Measurements from ENCODE around the gene KRTAP10-4.
"Not testable (repeated sequence)": the region's sequence is repeated elsewhere in the genome, so short reads cannot be mapped to it uniquely, and the experiment has no call there.

Gene KRTAP10-4, protein sequence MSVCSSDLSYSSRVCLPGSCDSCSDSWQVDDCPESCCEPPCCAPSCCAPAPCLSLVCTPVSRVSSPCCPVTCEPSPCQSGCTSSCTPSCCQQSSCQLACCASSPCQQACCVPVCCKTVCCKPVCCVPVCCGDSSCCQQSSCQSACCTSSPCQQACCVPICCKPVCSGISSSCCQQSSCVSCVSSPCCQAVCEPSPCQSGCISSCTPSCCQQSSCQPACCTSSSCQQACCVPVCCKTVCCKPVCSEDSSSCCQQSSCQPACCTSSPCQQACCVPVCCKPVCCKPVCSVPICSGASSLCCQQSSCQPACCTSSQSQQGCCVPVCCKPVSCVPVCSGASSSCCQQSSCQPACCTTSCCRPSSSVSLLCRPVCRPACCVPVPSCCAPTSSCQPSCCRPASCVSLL

DNA sequence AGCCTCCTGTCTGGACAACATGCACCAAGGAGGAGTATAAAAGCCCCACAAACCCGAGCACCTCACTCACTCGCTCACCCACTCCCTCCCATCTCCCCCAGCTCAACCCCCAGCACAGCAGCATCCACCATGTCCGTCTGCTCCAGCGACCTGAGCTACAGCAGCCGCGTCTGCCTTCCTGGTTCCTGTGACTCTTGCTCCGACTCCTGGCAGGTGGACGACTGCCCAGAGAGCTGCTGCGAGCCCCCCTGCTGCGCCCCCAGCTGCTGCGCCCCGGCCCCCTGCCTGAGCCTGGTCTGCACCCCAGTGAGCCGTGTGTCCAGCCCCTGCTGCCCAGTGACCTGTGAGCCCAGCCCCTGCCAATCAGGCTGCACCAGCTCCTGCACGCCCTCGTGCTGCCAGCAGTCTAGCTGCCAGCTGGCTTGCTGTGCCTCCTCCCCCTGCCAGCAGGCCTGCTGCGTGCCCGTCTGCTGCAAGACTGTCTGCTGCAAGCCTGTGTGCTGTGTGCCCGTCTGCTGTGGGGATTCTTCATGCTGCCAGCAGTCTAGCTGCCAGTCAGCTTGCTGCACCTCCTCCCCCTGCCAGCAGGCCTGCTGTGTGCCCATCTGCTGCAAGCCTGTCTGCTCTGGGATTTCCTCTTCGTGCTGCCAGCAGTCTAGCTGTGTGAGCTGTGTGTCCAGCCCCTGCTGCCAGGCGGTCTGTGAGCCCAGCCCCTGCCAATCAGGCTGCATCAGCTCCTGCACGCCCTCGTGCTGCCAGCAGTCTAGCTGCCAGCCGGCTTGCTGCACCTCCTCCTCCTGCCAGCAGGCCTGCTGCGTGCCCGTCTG is at the start of gene KRTAP10-4:
KRTAP10-4 (plus strand) TSS at position 100 of the 827 bp plus-strand sequence; CDS start at position 130, 30 bp downstream.
- DNase-seq (ENCODE audit: low read depth) = not testable (repeated sequence)

DNA sequence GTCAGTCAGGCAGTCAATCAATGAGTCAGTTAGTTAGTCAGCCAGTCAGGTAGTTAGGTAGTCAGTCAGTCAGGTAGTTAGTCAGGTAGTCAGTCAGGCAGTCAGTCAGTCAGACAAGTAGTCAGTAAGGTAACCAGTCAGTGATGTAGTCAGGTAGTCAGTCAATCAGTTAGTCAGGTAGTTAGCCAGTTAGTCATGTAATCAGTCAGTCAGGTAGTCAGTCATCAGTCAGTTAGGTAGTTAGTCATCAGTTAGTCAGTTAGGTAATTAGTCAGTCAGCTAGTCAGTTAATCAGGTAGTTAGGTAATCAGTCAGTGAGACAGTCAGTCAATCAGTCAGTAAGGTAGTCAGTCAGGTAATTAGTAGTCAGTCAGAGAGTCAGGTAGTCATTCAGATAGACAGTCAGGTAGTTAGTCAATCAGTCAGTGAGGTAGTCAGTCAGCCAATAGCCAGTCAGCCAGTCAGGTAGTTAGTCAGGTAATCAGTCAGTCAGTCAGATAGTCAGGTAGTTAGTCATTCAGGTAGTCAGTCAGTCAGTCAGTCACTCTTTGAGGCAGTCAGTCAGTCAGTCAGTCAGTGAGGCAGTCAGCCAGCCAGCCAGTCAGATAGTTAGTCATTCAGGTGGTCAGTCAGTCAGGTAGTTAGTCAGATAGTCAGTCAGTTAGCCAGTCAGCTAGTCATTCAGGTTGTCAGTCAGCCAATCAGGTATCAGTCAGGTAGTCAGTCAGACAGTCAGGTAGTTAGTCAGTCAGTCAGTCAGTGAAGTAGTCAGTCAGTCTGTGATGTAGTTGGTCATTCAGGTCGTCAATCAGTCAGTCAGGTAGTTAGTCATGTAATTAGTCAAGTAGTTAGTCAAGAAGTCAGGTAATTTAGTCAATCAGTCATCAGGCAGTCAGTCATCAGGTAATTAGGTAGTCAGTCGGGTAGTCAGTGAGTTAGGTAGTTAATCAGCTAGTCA is 48.8 kb upstream of the KRTAP10-4 start:
- DNase-seq (ENCODE audit: low read depth) = no peak

DNA sequence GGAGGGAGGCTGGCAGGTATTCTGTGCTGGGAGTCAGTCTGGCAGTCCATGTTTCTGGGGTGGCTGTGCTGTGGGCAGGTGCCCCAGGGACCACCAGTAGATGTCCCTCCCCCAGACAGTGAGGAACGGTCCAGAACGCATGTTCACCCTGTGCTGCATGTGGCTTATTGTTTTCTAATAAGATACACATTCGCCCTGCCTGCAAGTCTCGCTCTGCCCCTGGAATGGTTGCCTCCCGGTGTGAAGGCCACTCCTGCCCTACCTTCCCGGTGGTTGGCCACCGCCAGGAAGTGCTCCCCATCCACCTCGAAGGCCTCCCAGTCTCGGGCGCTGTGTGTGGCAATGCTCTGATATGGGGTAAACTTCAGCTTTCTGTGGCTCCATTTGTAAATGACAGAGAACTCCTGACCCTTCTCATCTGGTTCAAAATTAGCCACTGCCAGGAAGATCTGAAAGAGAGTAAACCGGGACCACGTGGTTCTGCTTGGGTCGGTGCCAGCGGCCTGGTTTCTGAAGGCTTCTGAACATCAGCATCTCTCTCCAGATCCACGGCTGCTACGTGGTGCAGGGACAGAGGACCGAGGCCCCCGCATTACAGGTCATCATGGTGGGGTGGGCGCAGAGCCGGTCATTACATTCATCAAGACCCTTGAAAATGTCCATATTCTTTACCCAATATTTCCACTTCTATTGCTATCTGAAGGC is 48.0 kb upstream of the KRTAP10-4 start:
- no peak for DNase-seq (ENCODE audit: low read depth)

DNA sequence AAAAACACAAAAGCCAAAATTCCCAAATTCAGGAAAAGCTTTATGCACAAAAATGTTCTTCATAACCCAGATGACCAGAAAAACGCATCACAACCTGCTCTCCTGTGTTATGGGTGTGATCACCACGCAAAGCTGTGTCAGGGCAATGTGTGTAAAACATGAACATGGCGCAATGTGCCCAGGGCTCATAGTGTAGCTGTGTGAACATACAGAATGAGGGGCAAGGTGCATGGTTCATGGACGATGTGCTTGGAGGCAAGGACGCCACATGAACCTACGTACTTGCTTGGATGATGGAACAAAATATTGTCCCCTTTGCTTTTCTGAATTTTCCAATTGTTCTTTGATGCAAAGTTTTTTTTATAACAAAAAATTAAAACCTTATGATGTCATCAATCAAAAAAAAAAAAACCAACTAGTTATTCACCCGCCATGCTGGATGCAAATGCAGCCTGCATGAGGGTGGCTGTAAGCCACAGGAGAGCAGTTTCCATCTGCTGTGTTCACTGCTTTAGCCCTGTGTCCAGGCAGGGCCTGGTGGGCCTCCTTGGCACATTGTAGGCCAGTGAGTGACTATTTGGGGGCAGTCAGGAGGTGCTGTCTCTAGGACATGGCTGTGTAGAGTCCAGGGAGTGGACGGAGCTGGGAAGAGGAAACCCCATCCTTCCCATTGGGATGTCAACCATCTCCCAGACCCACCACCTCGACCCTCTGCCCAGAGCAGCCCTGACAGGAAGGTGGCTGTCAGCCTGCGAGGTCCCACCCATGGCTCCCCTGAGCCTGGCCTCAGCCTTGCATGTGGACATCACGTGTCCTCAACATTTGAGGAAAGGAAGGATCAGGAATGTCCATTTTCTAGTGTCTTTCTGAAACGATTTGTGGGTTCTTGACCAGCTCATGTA is 47.2 kb upstream of the KRTAP10-4 start:
- no peak for DNase-seq (ENCODE audit: low read depth)

DNA sequence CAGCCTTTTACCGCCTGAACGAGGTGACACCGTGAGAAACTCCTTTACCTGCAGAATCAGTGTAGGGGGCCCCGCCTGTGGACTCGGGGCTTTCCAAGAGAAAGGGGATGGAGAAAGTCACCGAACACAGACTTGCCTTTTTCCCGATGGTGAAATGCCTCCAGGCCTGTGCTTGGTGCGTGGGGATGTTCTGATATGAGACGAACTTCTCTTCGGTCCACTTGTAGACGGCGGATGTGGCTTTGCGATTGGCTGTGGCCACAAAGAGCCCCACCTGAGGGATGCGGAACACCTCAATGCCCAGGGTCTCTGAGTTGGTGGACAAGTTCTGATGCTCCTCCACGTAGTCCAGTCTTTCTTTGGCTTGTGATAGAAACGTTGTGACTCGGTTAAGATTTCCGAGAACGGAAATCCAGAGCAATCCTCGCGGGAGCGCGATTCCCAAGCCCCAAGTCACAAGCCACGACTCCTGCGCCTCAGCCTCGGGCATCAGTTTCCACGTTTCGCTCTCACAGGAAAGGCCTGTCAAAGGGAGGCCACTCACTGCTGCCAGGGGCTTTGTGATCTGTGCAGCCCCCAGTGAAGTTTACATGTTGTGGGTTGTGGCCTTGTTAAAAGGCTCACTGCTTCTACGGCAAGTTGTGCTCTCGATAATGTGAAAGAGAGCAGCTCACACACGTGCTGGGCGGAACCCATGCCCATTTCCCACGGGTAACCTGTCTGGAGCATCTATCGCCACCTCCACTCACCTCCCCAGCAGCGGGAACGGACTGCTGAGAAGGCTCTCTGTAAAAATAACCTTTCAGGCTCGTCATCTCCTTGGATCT is 46.2 kb upstream of the KRTAP10-4 start:
- no peak for DNase-seq (ENCODE audit: low read depth)

DNA sequence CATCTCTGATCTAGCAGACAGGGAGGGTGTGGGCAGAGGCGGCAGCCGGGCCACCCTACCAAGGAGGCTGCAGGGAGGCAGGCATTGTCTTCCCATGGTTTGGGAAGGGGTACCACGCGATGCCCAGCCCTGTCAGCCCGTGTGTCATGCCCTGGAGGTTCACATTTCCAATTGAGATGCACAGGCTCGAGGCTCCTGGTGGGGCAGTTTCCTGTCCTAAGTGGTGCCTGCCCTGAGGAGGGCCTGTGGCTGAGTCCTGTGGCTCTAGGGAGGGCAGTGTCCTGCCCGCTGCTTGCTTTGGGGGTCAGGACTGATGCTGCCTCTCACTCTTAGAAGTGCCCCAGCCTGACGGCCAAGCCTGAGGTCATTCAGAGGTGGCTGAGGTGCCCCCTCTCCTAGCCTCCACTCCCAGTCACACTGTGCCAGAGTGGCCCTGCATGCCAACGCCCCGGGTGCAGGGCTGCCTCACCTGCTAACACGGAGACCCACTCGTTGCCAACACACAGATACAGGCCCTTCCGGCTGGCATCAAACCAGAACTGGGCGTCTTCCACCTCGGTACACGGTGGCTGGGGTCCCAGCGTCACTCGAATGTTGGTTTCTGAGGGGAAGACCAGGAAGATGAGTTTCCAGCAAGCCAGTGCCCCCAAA is 45.4 kb upstream of the KRTAP10-4 start:
- no peak for DNase-seq (ENCODE audit: low read depth)

DNA sequence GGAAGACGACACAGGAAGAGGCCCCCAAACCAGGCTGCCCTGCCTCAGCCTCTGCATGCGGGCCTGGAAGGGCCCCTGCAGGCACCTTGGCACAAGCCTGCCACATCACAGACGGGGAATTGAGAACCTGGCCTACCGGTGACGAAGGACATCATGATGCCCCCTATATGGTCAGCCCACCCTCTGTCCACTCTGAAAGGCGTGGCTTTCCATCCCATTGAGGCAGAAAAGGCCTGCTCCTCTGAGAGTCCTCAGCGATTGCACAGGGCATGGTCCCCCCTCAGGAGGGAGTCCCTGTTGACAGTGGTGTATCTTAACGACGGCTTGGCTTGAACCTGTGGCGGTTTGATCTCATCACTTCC is 44.9 kb upstream of the KRTAP10-4 start:
- no peak for DNase-seq (ENCODE audit: low read depth)

DNA sequence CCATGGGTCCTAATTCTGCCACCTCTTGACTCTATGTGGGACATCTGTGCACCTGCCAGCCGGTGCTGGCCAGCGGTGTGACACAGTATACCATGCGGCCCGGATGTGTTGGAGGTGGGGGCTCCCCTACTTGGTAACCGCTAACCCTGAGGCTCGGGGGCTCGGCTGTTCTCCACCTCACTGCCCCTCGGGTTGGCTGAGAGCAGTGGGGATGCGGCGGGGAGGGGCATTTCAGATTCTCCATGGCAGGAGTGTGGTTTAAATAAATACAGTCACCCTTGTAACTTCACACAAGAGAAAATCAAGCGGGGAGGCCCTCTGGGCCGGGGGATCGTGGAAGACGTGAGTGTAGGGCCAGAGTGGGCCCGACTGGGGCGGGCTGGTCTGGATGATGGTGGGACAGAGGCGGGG is 44.5 kb upstream of the KRTAP10-4 start:
- DNase-seq (ENCODE audit: low read depth) = no peak

DNA sequence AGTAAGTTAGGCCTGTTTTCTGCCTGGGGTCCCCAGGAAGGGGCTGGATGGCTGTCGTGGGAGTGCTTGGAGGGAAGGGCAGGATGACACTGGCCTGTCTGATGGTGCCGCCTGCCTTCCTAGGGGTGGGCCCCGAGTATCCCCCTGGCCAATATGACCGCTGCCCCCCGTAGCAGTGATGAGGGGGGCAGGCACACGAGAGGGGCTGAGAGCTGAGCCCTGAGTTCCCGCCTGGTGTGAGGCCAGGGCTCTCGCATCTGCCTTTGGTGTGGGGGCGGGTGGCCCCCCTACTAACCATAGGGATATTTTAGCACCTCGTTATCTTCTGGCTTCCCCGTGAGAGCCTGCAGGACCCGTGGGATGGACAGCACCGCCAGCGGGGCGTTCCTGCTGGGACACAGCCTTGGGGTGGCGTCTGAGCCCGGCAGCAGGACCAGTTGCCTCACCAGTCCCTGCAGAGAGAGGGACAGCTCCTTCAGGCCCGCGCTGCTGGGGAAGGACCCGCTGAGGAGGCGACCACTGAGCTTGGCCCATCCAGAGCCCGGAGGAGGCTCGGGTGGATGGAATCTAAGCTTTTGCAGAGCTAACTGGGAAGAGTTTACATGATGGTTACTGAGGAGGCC is 43.9 kb upstream of the KRTAP10-4 start:
- DNase-seq (ENCODE audit: low read depth) = no peak

DNA sequence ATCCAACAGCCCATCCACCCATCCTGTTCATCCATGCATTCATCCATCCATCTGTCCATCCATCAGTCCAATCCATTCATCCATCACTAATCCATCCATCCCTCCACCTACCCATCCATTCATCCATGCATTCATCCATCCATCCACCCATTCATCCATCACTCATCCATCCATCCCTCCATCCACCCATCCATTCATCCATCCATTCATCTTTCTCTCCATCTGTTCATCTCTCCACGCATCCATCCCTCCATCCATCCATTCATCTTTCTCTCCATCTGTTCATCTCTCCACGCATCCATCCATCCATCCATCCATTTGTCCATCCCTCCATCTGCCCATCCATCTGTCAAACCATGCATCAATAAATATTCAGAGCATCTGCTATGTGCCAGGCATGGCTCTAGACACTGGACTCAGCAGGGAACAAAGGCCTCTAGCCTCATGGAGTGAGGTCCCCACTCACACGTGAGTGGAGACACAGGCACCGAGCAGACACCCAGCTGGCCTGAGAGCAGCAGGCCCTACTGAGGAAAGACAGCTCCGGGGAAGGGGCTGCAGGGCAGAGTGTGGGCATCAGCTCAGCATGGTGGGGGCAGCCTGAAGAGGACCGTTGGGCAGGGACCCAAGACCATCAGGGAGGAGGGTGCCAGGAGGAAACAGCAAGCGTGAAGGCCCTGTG is 43.2 kb upstream of the KRTAP10-4 start:
- DNase-seq (ENCODE audit: low read depth) = no peak

DNA sequence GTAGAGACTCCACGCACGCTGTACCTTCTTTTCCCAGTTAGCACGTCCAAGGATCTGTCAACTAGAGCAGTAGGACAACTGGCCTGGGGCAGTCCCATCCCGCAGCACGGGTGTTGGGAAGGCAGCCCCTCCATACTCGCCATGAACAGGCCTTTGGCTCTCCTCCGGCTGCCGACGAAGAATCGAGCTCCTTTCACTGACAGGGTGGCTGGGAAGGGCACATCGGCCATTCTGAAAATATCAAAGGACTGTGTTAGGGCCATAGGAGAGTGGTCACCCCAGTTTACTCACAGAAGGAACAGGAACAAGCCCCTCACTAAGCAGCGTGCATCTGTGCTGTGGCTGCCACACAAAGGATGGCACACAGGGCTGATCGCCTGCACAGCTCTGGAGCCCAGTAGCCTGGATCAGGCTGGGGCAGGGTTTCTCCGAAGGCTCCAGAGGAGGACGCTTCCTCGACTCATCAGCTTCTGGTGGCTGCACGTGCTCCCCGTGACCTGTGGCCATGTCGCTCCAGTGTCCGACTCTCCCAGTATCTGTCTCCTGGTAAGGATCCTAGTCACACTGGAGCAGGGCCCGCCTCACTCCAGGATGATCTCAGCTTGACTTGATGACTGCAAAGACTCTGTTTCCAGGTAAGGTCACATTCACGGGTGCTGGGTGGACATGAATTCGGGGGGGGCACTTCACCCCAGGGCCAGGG is 42.5 kb upstream of the KRTAP10-4 start:
- DNase-seq (ENCODE audit: low read depth) = no peak

DNA sequence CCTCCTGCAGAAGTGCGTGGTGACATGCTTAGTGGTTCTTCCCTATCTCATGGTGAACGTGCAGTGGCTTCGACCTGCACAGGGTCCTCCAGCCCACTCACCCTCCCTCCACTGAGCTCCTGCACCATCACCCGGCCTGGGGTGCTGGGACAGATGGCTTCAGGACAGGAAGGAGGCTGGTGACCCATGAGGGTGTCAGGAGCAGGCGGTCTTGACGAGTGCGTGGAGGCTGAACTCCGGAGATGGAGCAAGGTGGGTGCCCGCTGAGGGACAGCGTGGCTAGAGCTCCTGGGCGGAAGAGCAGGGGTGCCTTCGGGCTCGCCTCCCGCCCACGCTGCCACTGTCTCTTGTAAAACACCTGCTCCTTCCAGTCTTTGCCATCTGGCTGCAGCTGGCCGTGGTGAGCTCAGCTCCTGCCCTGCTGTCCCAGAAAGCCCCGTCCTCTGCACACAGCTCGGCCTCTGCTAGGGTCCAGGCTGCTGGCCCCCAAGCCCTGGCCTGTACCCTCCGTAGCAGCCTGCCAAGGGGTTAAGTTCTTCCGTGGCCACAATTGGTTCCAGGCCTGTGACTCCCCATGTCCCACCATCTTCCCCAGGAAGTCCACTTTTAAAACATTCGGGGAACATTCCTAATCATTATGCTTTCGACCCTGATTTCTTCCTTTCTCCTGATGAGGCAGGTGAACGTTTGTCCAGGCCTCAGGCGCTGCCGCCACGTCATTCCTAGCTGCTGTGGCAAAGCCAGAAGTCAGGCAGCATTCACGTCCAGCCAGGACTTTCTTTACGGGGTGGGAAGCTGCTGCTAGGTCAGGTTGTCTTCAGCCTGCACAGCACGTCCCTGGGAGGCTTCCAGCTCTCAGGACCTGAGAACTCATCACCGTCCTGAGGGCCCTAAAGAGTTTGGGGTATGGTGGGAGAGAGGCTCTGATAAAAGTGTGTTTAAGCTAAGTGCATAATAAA is 41.6 kb upstream of the KRTAP10-4 start:
- DNase-seq (ENCODE audit: low read depth) = no peak

DNA sequence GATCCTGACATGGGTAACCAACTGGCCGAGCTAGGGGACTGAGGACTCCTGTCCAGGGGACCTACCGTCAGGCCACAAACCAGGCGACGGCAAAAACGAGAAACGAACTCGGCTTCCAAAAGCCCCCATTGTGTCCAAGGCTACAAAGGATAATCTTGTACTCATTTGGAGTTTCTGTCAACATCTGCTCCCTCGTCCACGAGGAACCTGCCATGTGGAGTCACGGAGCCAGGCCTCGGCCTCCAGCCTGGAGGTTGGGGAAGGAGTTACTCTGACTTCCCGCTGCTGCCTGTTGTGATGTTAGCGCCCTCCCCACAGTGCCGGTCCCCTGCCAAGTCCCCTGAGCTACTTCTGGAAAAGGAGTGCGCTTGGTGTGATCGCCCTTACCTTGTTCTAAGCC is 40.8 kb upstream of the KRTAP10-4 start:
- DNase-seq (ENCODE audit: low read depth) = no peak

DNA sequence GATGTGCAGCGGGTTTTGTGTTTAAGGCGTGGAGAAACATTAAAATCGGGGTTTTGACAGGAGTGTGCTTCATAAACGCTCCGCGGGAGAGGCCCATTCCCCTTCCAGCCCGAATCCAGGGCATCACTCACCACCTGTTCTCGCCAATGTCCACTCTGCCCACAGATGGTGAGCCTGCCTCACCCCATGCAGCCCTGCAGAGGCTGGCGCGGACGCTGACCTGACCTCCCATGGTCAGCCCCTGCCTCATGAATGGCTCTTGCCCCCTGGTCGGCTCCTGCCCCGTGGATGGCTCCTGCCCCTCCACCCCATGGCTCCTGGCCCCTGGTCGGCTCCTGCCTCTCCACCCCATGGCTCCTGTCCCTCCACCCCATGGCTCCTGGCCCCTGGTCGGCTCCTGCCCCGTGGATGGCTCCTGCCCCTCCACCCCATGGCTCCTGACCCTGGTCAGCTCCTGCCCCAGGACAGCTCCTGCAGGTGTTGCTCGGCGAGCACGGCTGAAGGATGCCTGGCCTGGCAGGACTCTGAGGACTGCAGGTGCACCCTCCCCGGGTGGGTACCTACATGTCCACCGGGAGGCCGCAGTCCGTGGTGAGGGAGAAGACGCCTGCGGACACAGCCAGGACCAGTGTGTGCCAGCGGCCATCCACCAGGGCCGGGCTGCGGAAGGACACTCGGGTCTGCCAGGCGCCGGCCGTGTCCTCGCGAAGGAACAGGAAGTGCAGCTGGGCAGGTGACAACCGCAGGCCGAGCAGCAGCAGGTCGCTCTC is 40.2 kb upstream of the KRTAP10-4 start:
- DNase-seq (ENCODE audit: low read depth) = no peak

DNA sequence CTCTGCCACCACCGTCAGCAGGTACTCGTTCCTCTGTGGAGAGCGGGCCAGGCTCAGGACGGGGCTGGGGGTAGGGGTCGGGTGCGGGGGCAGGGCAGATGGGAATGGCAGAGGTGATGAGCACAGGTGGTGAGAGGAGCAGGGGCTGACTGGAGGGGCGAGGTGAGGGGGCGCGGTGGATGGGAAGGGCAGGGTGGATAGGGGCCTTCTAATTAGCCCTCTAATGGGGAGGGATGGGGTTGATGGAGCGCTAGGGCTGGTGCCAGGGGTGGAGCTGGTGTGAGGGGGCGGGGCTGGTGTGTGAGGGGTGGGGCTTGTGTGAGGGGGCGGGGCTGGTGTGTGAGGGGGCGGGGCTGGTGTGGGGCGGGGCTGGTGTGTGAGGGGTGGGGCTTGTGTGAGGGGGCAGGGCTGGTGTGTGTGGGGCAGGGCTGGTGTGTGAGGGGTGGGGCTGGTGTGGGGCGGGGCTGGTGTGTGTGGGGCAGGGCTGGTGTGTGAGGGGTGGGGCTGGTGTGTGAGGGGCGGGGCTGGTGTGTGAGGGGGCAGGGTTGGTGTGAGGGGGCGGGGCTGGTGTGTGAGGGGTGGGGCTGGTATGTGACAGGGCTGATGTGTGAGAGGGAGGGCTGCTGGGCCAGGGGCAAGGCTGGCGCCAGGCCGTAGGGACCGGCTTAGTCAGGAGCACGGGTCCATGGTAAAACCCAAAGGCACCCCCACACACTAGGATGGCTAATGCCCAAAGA is 39.5 kb upstream of the KRTAP10-4 start:
- DNase-seq (ENCODE audit: low read depth) = no peak
